CD14-positive monocyte (primary cell): ENCODE measurements around the gene SCAF4. TPM values are rescaled to one million over a fixed set of nuclear protein-coding genes. Genes with fewer than 3 reads are reported as not detected.

Source experiments
- DNase-seq, 3 donors: peaks; one replicate each; pipeline ENCODE4 v3.0.0-alpha.2; 2011 to 2022
- H2AFZ ChIP-seq: 2 replicates; pipeline ENCODE4 v1.6.0; 2012; ENCODE audit warnings: mild to moderate bottlenecking, low read depth, low read length, inconsistent platforms; ENCODE audit not compliant: insufficient read depth, poor library complexity, severe bottlenecking
- H3K27ac ChIP-seq, 2 donors: 1 replicate in 1 of 2; 2 replicates in 1 of 2; pipeline ENCODE4 v1.5.1; 2012 to 2013; ENCODE audit warnings: low read length in 2 of 2, control low read depth in 1 of 2, inconsistent platforms in 1 of 2, low read depth in 1 of 2, mild to moderate bottlenecking in 1 of 2
- H3K27me3 ChIP-seq, 2 donors: one replicate each; pipeline versions ENCODE4 v1.6.0 to v1.6.1; 2011 to 2013; ENCODE audit warnings: low read length in 2 of 2; ENCODE audit not compliant: control insufficient read depth in 2 of 2, insufficient read depth in 2 of 2
- H3K36me3 ChIP-seq, 2 donors: replicated peaks in 1 of 2; 1 replicate in 1 of 2; 2 replicates in 1 of 2; pipeline versions ENCODE4 v1.5.1 to v1.6.1; 2012 to 2013; ENCODE audit warnings: low read length in 2 of 2, control low read depth in 1 of 2, inconsistent platforms in 1 of 2, mild to moderate bottlenecking in 1 of 2; ENCODE audit not compliant: insufficient read depth in 2 of 2, control insufficient read depth in 1 of 2
- H3K4me1 ChIP-seq, 2 donors: 1 replicate in 1 of 2; 2 replicates in 1 of 2; pipeline versions ENCODE4 v1.5.1 to v1.6.1; 2012 to 2013; ENCODE audit warnings: low read length in 2 of 2, control low read depth in 1 of 2, inconsistent platforms in 1 of 2, mild to moderate bottlenecking in 1 of 2, moderate library complexity in 1 of 2; ENCODE audit not compliant: insufficient read depth in 2 of 2, control insufficient read depth in 1 of 2
- H3K4me2 ChIP-seq: replicated peaks from 2 replicates; pipeline ENCODE3; 2012; ENCODE audit warnings: low read length, moderate library complexity, mild to moderate bottlenecking; ENCODE audit not compliant: poor library complexity, severe bottlenecking; ENCODE audit errors: extremely low read depth
- H3K4me3 ChIP-seq, 3 experiments: fragments of 200-600 bp in 1 of 3; sonication (generic) in 1 of 3; replicated peaks in 1 of 3; 1 replicate in 2 of 3; 2 replicates in 1 of 3; pipeline ENCODE4 v1.5.1; 2011 to 2013; ENCODE audit warnings: low read length in 3 of 3, mild to moderate bottlenecking in 3 of 3, control low read depth in 2 of 3, low read depth in 2 of 3, inconsistent platforms in 1 of 3, moderate library complexity in 1 of 3
- H3K79me2 ChIP-seq: 2 replicates; pipeline ENCODE4 v1.6.0; 2012; ENCODE audit warnings: mild to moderate bottlenecking, control low read depth, inconsistent platforms, low read length, moderate library complexity; ENCODE audit not compliant: insufficient read depth
- H3K9ac ChIP-seq: 2 replicates; pipeline ENCODE4 v1.6.0; 2017; ENCODE audit warnings: low read length, mild to moderate bottlenecking; ENCODE audit not compliant: insufficient read depth, poor library complexity, severe bottlenecking
- H3K9me3 ChIP-seq, 2 donors: replicated peaks in 1 of 2; 1 replicate in 1 of 2; 2 replicates in 1 of 2; pipeline versions ENCODE4 v1.5.1 to v1.6.1; 2012 to 2013; ENCODE audit warnings: low read length in 2 of 2, control low read depth in 1 of 2; ENCODE audit not compliant: control insufficient read depth in 1 of 2, insufficient read depth in 1 of 2
- H4K20me1 ChIP-seq: 2 replicates; pipeline ENCODE4 v1.6.0; 2012; ENCODE audit warnings: mild to moderate bottlenecking, low read length, control low read depth, moderate library complexity; ENCODE audit not compliant: insufficient read depth
- H3K27ac Mint-ChIP-seq, 7 donors: one replicate each; pipeline ENCODE4 v1.8.0; 2020; ENCODE audit warnings: mild to moderate bottlenecking in 7 of 7, mixed read lengths in 7 of 7, moderate library complexity in 6 of 7, inconsistent platforms in 2 of 7
- H3K27me3 Mint-ChIP-seq, 3 donors: one replicate each; pipeline ENCODE4 v1.8.0; 2021 to 2022; ENCODE audit warnings: low read depth in 3 of 3, mild to moderate bottlenecking in 3 of 3, mixed read lengths in 3 of 3, moderate library complexity in 3 of 3, inconsistent platforms in 1 of 3
- H3K36me3 Mint-ChIP-seq, 2 donors: one replicate each; pipeline ENCODE4 v1.8.0; 2020; ENCODE audit warnings: mixed read lengths in 2 of 2, inconsistent platforms in 1 of 2, mild to moderate bottlenecking in 1 of 2
- H3K4me1 Mint-ChIP-seq: one replicate; pipeline ENCODE4 v1.8.0; 2020; ENCODE audit warnings: mild to moderate bottlenecking, mixed read lengths
- H3K4me3 Mint-ChIP-seq, 2 donors: one replicate each; pipeline ENCODE4 v1.8.0; 2020; ENCODE audit warnings: mild to moderate bottlenecking in 2 of 2, mixed read lengths in 2 of 2, moderate library complexity in 1 of 2
- H3K9me3 Mint-ChIP-seq, 7 donors: one replicate each; pipeline ENCODE4 v1.8.0; 2020 to 2022; ENCODE audit warnings: mixed read lengths in 7 of 7, mild to moderate bottlenecking in 6 of 7, moderate library complexity in 6 of 7, inconsistent platforms in 2 of 7
- WGBS: methylation state at CpG from one replicate; pipeline ENCODE4 v1.1.5; 2013; ENCODE audit warnings: missing lambda C conversion rate; ENCODE audit not compliant: insufficient coverage; 5-methylcytosine and 5-hydroxymethylcytosine counted together
- intact Hi-C, 2 donors: fragments of 100-400 bp; cut with micrococcal nuclease; formaldehyde crosslinking; loops; one replicate each; pipeline versions ENCODE4 v1.15.0 to v1.15.1; 2023
- polyA plus RNA-seq, 3 donors: library from polyadenylated mRNA; depleted of rRNA in 1 of 3; unstranded in 2 of 3; stranded (reverse) in 1 of 3; fragments of 300-500 nt in 2 of 3; fragments of >200 nt in 1 of 3; fragmentation: Illumina TruSeq in 2 of 3; gene quantifications; 1 replicate in 2 of 3; 2 replicates in 1 of 3; pipeline ENCODE4 v1.2.3, GENCODE V29; 2012 to 2021
- TF ChIP-seq, protein P1 (sequence below): fragments of 200-600 bp; IDR thresholded peaks from one replicate; pipeline ENCODE4 v1.8.0; 2022; ENCODE audit warnings: antibody characterized with exemption, mild to moderate bottlenecking

Gene SCAF4
- polyA plus RNA-seq, 3 donors, result 4.6 to 28.7 (median 11.3) TPM

DNA sequence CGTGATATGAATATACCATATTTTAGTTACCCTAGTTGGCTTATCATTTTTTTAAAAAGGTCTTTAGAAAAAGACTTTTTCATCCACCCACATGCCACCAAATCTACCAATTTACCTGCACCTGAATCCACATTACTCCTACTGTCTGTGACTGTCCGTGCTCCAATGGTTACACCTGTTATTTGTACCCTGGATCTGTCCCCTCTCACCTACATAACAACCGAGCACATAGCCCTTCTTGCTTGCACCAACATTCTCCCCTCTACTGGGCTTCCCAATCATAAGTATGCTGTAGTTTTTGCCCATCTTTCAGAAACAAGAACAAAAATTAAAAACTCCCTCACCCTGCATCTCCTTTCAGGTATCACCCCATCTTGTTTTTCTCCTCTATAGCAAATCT is 54.9 kb downstream of the SCAF4 start:
- TF ChIP-seq, protein P1, sequence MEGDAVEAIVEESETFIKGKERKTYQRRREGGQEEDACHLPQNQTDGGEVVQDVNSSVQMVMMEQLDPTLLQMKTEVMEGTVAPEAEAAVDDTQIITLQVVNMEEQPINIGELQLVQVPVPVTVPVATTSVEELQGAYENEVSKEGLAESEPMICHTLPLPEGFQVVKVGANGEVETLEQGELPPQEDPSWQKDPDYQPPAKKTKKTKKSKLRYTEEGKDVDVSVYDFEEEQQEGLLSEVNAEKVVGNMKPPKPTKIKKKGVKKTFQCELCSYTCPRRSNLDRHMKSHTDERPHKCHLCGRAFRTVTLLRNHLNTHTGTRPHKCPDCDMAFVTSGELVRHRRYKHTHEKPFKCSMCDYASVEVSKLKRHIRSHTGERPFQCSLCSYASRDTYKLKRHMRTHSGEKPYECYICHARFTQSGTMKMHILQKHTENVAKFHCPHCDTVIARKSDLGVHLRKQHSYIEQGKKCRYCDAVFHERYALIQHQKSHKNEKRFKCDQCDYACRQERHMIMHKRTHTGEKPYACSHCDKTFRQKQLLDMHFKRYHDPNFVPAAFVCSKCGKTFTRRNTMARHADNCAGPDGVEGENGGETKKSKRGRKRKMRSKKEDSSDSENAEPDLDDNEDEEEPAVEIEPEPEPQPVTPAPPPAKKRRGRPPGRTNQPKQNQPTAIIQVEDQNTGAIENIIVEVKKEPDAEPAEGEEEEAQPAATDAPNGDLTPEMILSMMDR, result no peak
- Mint-ChIP-seq H3K36me3 (peaks cover 19 to 24% of the 10 kb centered on the region in 2 donors), H3K4me1 (no peaks in the 10 kb centered on the region), H3K9me3 (no peaks in the 10 kb centered on the region), H3K4me3 (no peak overlapping the region), H3K27ac (no peak overlapping the region), H3K27me3 (no peaks in the 10 kb centered on the region)
- Histone ChIP-seq H3K9me3 (no peaks in the 10 kb centered on the region), H3K27ac (no peak overlapping the region), H3K4me1 (no peaks in the 10 kb centered on the region), H4K20me1 (peaks cover 6% of the 10 kb centered on the region), H3K4me3 (no peak overlapping the region), H3K9ac (no peak overlapping the region), H3K27me3 (no peaks in the 10 kb centered on the region), H3K36me3 (peaks cover 31 to 55% of the 10 kb centered on the region in 2 donors), H3K4me2 (no peak overlapping the region), H2AFZ (no peak overlapping the region), H3K79me2 (no peaks in the 10 kb centered on the region)
- intact Hi-C loops, result no loop called here
- no peak for DNase-seq
- 100% methylated on average over 2 of the region's 3 CpGs for WGBS

DNA sequence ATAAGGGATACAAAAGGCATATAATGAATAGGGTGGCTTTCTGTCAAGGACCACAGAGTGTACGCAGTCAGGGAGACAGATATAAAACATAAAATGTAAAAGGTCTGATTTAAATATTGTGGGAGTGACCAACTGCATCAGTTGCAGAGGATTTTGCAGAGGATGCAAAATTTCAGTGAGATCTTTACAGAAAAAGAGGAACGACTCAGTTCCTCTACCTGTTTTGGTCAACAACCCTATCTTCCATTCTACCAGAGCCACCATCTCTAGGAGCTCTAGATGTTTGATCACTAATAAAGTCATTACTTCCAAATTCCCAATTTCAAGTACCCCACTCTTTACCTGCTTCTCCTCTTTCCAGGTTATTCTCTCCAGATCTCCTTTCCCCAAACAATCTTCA is 56.0 kb downstream of the SCAF4 start:
- no peak overlapping the region for H2AFZ ChIP-seq

More for the DNA sequence above, 56.0 kb downstream of the SCAF4 start:
- intact Hi-C loops, result no loop called here
- Histone ChIP-seq H3K9ac (no peak overlapping the region), H3K36me3 (peaks cover 34 to 55% of the 10 kb centered on the region in 2 donors), H3K4me1 (no peaks in the 10 kb centered on the region), H3K4me3 (no peak overlapping the region), H3K79me2 (no peaks in the 10 kb centered on the region), H3K4me2 (no peak overlapping the region), H4K20me1 (peaks cover 3% of the 10 kb centered on the region), H3K27me3 (no peaks in the 10 kb centered on the region), H3K9me3 (no peaks in the 10 kb centered on the region), H3K27ac (no peak overlapping the region)
- Mint-ChIP-seq H3K9me3 (no peaks in the 10 kb centered on the region), H3K27me3 (no peaks in the 10 kb centered on the region), H3K4me3 (no peak overlapping the region), H3K36me3 (peaks cover 22 to 29% of the 10 kb centered on the region in 2 donors), H3K27ac (no peak overlapping the region), H3K4me1 (no peaks in the 10 kb centered on the region)
- WGBS, result 33% methylated on average over 1 of the region's 2 CpGs
- TF ChIP-seq, protein P1, result no peak
- DNase-seq, result no peak
